Measurements from ENCODE around the gene ZCCHC24. TPM values are rescaled to one million over a fixed set of nuclear protein-coding genes. Genes with fewer than 3 reads are reported as not detected.

Gene ZCCHC24
- total RNA-seq, 1 donor from 2014 or later, result 31.8 TPM

- Mint-ChIP-seq H3K9me3 (no peaks in the 10 kb centered on the region), H3K36me3 (peaks cover 2% of the 10 kb centered on the region), H3K27me3 (ENCODE audit: low read depth) (no peaks in the 10 kb centered on the region), H3K27ac (no peak overlapping the region), H3K4me1 (peaks cover 4% of the 10 kb centered on the region), H3K4me3 (no peak overlapping the region)
- no peak for DNase-seq (ENCODE audit: low spot score in 2 of 2, unreplicated experiment in 2 of 2)
- no peak for TF ChIP-seq CTCF (IDR thresholded peaks at IDR 0.05; ENCODE audit: unreplicated experiment)
Measured at GRCh38 chr10:79417266-79417665, 28.2 kb downstream of the ZCCHC24 start.

- no peak overlapping the region for H3K27ac Mint-ChIP-seq
- H3K36me3 Mint-ChIP-seq, result peaks cover 2% of the 10 kb centered on the region
- no peaks in the 10 kb centered on the region for H3K27me3 Mint-ChIP-seq (ENCODE audit: low read depth)
- no peak overlapping the region for H3K4me3 Mint-ChIP-seq
- no peaks in the 10 kb centered on the region for H3K4me1 Mint-ChIP-seq
- no peaks in the 10 kb centered on the region for H3K9me3 Mint-ChIP-seq
- no peak for TF ChIP-seq CTCF (IDR thresholded peaks at IDR 0.05; ENCODE audit: unreplicated experiment)
- DNase-seq (ENCODE audit: low spot score in 2 of 2, unreplicated experiment in 2 of 2), result no peak
Measured at GRCh38 chr10:79416578-79417255, 28.7 kb downstream of the ZCCHC24 start.

DNA sequence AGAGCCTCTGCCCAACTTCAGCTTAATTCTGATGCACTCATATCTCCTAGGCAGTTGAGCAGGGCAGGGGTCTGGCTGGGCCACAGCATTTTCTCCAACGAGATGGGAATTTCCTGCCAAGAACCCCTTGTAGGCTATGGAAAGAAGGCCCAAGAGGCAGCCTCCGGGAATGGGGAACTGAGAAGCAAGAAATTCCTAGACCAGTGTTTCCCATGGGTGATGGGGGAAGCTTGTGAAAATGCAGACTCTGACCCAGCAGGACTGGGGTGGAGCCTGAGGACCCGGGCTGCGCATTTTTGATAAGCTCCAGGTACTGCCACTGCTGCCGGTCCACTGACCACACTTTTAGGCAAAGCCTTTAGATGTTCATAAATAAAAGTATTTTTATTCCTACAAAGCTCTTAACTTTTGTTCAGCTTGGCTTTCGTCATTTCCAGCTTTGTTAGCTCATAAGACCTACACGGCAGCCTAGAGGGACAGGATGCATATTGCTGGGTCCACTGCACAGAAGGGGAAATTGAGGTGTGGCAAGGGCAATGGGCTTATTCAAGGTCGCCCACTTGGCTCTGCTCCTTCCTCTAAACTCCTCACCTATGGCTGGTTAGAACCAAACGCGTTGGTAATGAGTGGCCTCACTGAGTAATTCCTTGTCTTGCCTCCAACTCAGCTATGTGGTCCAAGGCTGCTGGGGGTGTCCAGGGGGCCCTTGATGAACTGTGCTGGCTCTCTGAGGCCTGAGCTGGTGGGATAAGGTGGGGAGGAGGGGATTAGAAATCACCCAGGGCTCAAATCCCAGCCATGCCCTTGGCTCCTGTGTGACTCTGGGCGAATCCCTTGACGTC is 29.5 kb downstream of the ZCCHC24 start:
- Mint-ChIP-seq H3K4me3 (no peak overlapping the region), H3K27ac (no peak overlapping the region), H3K27me3 (ENCODE audit: low read depth) (no peaks in the 10 kb centered on the region), H3K4me1 (no peaks in the 10 kb centered on the region), H3K9me3 (no peaks in the 10 kb centered on the region), H3K36me3 (peaks cover 2% of the 10 kb centered on the region)
- DNase-seq (ENCODE audit: low spot score in 2 of 2, unreplicated experiment in 2 of 2), result no peak
- no peak for TF ChIP-seq CTCF (IDR thresholded peaks at IDR 0.05; ENCODE audit: unreplicated experiment)

GRCh38 chr10:79414714-79415113 is 30.7 kb downstream of the ZCCHC24 start:
- TF ChIP-seq CTCF (IDR thresholded peaks at IDR 0.05; ENCODE audit: unreplicated experiment), result no peak
- H3K9me3 Mint-ChIP-seq, result no peaks in the 10 kb centered on the region
- no peak for DNase-seq (ENCODE audit: low spot score in 2 of 2, unreplicated experiment in 2 of 2)
- peaks cover 2% of the 10 kb centered on the region for H3K36me3 Mint-ChIP-seq
- no peak overlapping the region for H3K4me3 Mint-ChIP-seq
- no peaks in the 10 kb centered on the region for H3K27me3 Mint-ChIP-seq (ENCODE audit: low read depth)
- no peak overlapping the region for H3K27ac Mint-ChIP-seq
- no peaks in the 10 kb centered on the region for H3K4me1 Mint-ChIP-seq

- Mint-ChIP-seq H3K4me1 (peaks cover 3% of the 10 kb centered on the region), H3K36me3 (peaks cover 2% of the 10 kb centered on the region), H3K9me3 (no peaks in the 10 kb centered on the region), H3K4me3 (no peak overlapping the region), H3K27me3 (ENCODE audit: low read depth) (no peaks in the 10 kb centered on the region), H3K27ac (peak overlapping the region; percentile 43)
- no peak for DNase-seq (ENCODE audit: low spot score in 2 of 2, unreplicated experiment in 2 of 2)
- no peak for TF ChIP-seq CTCF (IDR thresholded peaks at IDR 0.05; ENCODE audit: unreplicated experiment)
Measured at GRCh38 chr10:79413196-79413595, 32.2 kb downstream of the ZCCHC24 start.
